MM.1S (cell line): ENCODE results near the gene STARD10.

Source experiments
- DNase-seq: peaks from one replicate; pipeline ENCODE4 v3.0.0-alpha.2; 2015
- H2AFZ ChIP-seq: fragments of 300-600 bp; sonication (generic); 2 replicates; pipeline ENCODE4 v1.6.0; 2016; ENCODE audit warnings: antibody characterized with exemption, low read length
- H3F3A ChIP-seq: fragments of 300-600 bp; sonication (generic); 2 replicates; pipeline ENCODE4 v1.6.1; 2016; ENCODE audit warnings: mild to moderate bottlenecking, antibody characterized with exemption, low read length, moderate library complexity, mixed read lengths; ENCODE audit not compliant: insufficient read depth
- H3K27ac ChIP-seq: fragments of 300-600 bp; sonication (generic); 2 replicates; pipeline ENCODE4 v1.5.1; 2016; ENCODE audit warnings: mild to moderate bottlenecking, low read length
- H3K27me3 ChIP-seq: fragments of 300-600 bp; sonication (generic); replicated peaks from 2 replicates; pipeline ENCODE4 v1.6.0; 2016; ENCODE audit warnings: low read length; ENCODE audit not compliant: insufficient read depth
- H3K36me3 ChIP-seq: fragments of 300-600 bp; sonication (generic); replicated peaks from 2 replicates; pipeline ENCODE4 v1.6.1; 2016; ENCODE audit warnings: mild to moderate bottlenecking, low read length, mixed read lengths; ENCODE audit not compliant: insufficient read depth
- H3K4me1 ChIP-seq: fragments of 300-600 bp; sonication (generic); 2 replicates; pipeline ENCODE4 v1.6.1; 2016; ENCODE audit warnings: low read length, mixed read lengths
- H3K4me2 ChIP-seq: fragments of 300-600 bp; sonication (generic); 2 replicates; pipeline ENCODE4 v1.6.0; 2016; ENCODE audit warnings: low read depth, low read length
- H3K4me3 ChIP-seq: fragments of 300-600 bp; sonication (generic); 2 replicates; pipeline ENCODE4 v1.5.1; 2016; ENCODE audit warnings: low read length, mixed read lengths
- H3K79me2 ChIP-seq: fragments of 300-600 bp; sonication (generic); 2 replicates; pipeline ENCODE4 v1.6.1; 2016; ENCODE audit warnings: mixed run types, low read length, mixed read lengths
- H3K9ac ChIP-seq: fragments of 300-600 bp; sonication (generic); 2 replicates; pipeline ENCODE4 v1.6.1; 2016; ENCODE audit warnings: low read length, mixed read lengths
- H3K9me2 ChIP-seq: fragments of 300-600 bp; sonication (generic); replicated peaks from 2 replicates; pipeline ENCODE4 v1.6.1; 2016; ENCODE audit warnings: mild to moderate bottlenecking, low read length, mixed read lengths; ENCODE audit not compliant: insufficient read depth
- H3K9me3 ChIP-seq: fragments of 300-600 bp; sonication (generic); replicated peaks from 2 replicates; pipeline ENCODE4 v1.6.1; 2016; ENCODE audit warnings: mild to moderate bottlenecking, low read length, mixed read lengths; ENCODE audit not compliant: insufficient read depth
- H4K20me1 ChIP-seq: fragments of 300-600 bp; sonication (generic); 2 replicates; pipeline ENCODE4 v1.6.1; 2016; ENCODE audit warnings: mild to moderate bottlenecking, low read length, moderate library complexity, mixed read lengths; ENCODE audit not compliant: insufficient read depth
- EZH2 ChIP-seq: fragments of 300-600 bp; sonication (generic); optimal IDR thresholded peaks from 2 replicates; pipeline ENCODE3; 2017; ENCODE audit warnings: low read depth, mild to moderate bottlenecking, antibody characterized with exemption, low read length, mixed read lengths
- EZH2phosphoT487 ChIP-seq: fragments of 300-600 bp; sonication (generic); IDR thresholded peaks from 2 replicates; pipeline ENCODE4 v1.6.1; 2018; ENCODE audit warnings: antibody characterized with exemption, low read length
- TF ChIP-seq, protein P1 (sequence below): fragments of 300-600 bp; sonication (generic); IDR thresholded peaks from 2 replicates; pipeline ENCODE4 v1.5.1; 2016; ENCODE audit warnings: antibody characterized with exemption, low read length, mixed read lengths

Gene STARD10

DNA sequence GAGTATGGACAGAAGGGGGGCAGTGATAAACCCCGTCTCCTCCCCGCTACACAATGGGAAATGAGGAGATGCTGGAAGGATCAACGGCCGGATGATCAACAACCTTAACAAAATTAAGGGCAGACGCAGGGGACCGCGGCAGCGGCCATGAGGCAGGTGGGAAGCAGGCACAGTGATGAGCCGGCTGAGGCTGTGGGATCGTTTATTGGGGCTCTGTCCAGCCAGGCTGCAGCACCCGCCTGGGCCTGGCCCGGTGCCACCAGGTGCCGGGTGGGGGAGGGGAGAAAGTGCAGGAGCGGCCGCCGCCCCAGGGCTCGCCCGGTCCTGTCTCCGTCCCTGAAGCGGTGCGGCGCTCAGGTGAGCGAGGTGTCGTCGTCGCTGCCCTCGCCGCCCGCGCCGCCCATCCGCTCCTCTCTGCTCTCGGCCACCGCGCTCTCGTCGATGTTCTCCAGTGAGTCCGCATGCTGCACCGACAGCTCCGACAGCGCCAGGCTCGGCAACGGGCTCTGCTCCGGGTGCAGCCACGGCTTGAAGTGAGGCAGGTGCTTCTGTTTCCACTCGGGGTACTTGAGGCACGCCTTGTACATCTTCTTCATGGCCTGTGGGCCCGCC is 39.2 kb downstream of the STARD10 start:
- Histone ChIP-seq H3K4me2 (no peak overlapping the region), H3K27ac (no peak overlapping the region), H2AFZ (no peak overlapping the region), H3K9me2 (no peaks in the 10 kb centered on the region), H3K36me3 (no peaks in the 10 kb centered on the region), H3K4me1 (peaks cover 5% of the 10 kb centered on the region), H3K4me3 (no peak overlapping the region), H3K9me3 (no peaks in the 10 kb centered on the region), H3K9ac (no peak overlapping the region), H3F3A (no peaks in the 10 kb centered on the region), H3K79me2 (peaks cover 13% of the 10 kb centered on the region), H4K20me1 (no peaks in the 10 kb centered on the region), H3K27me3 (no peaks in the 10 kb centered on the region)
- DNase-seq = no peak
- TF ChIP-seq EZH2 = no peak
- TF ChIP-seq EZH2phosphoT487 = no peak
- TF ChIP-seq, protein P1, sequence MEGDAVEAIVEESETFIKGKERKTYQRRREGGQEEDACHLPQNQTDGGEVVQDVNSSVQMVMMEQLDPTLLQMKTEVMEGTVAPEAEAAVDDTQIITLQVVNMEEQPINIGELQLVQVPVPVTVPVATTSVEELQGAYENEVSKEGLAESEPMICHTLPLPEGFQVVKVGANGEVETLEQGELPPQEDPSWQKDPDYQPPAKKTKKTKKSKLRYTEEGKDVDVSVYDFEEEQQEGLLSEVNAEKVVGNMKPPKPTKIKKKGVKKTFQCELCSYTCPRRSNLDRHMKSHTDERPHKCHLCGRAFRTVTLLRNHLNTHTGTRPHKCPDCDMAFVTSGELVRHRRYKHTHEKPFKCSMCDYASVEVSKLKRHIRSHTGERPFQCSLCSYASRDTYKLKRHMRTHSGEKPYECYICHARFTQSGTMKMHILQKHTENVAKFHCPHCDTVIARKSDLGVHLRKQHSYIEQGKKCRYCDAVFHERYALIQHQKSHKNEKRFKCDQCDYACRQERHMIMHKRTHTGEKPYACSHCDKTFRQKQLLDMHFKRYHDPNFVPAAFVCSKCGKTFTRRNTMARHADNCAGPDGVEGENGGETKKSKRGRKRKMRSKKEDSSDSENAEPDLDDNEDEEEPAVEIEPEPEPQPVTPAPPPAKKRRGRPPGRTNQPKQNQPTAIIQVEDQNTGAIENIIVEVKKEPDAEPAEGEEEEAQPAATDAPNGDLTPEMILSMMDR = no peak

DNA sequence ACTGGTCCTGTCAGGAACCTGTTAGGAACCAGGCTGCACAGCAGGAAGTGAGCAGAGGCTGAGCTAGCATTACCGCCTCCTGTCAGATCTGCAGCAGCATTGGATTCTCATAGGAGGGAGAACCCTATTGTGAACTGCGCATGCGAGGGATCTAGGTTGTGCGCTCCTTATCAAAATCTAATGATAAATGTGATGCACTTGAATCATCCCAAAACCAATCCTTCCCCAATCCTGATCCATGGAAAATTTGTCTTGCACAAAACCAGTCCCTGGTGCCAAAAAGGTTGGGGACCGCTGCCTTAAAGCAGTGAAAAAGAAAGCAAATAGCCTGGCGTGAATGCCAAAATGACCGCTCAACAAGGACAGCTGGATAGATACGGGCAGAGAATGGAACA is 39.7 kb downstream of the STARD10 start:
- no peak for TF ChIP-seq EZH2phosphoT487
- TF ChIP-seq, protein P1 = no peak
- TF ChIP-seq EZH2 = no peak
- Histone ChIP-seq H4K20me1 (no peaks in the 10 kb centered on the region), H3K36me3 (no peaks in the 10 kb centered on the region), H3K4me2 (no peak overlapping the region), H2AFZ (no peak overlapping the region), H3K79me2 (peaks cover 13% of the 10 kb centered on the region), H3K9ac (no peak overlapping the region), H3F3A (no peaks in the 10 kb centered on the region), H3K9me3 (no peaks in the 10 kb centered on the region), H3K4me1 (peaks cover 5% of the 10 kb centered on the region), H3K9me2 (no peaks in the 10 kb centered on the region), H3K27ac (no peak overlapping the region), H3K4me3 (no peak overlapping the region), H3K27me3 (no peaks in the 10 kb centered on the region)
- DNase-seq = no peak

DNA sequence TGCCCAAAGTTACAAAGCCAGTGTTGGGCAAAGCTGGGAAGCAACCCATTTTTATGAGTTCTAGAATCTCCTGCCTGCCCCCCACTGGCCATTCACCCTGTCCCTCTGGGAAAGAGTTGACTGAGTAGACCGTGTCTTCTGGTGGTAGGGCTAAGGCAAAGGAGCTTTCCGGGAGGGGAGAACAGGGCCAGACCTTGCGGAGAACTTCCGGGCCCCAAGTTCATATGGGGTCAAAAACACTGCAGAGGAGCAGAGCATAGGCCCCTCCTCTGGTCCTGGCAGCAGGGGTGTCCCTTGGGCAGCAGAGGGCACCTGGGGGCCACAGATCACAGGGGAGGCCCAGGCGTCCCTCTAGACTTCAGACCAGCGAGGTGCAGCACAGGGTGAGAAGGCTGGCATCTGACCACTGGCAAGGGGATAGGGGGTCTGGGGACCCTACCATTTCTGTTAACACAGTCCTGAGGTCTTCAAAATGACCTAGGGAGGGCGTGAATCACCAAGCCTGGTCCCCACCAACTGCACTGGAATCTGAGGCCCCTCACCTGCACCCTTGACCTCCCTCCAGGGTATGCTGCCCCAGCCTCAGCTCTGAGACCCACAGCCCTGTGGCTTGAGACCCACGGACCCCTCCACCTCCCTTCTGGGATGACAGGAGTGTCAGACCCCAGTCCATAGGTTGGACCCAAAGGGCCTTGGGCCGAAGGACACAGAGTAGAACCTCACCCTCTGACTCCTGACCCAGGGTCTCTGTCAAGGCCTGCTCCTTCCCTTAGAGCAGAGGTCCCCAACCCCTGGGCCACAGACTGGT is 40.3 kb downstream of the STARD10 start:
- no peak for TF ChIP-seq EZH2
- TF ChIP-seq, protein P1 = no peak
- no peak for TF ChIP-seq EZH2phosphoT487
- no peaks in the 10 kb centered on the region for H3K27me3 ChIP-seq
- H3K4me2 ChIP-seq = no peak overlapping the region
- peaks cover 5% of the 10 kb centered on the region for H3K4me1 ChIP-seq
- no peaks in the 10 kb centered on the region for H3K9me3 ChIP-seq
- no peaks in the 10 kb centered on the region for H3K9me2 ChIP-seq
- H4K20me1 ChIP-seq = no peaks in the 10 kb centered on the region
- no peak overlapping the region for H3K9ac ChIP-seq
- no peak for DNase-seq
- H2AFZ ChIP-seq = no peak overlapping the region
- H3K36me3 ChIP-seq = no peaks in the 10 kb centered on the region
- no peak overlapping the region for H3K27ac ChIP-seq
- H3K4me3 ChIP-seq = no peak overlapping the region
- H3K79me2 ChIP-seq = peaks cover 13% of the 10 kb centered on the region
- no peaks in the 10 kb centered on the region for H3F3A ChIP-seq
